ENCODE results near the gene FBRSL1. TPM values are rescaled to one million over a fixed set of nuclear protein-coding genes. Genes with fewer than 3 reads are reported as not detected.
"Not testable (repeated sequence)": the region's sequence is repeated elsewhere in the genome, so short reads cannot be mapped to it uniquely, and the experiment has no call there.

Gene FBRSL1
- polyA plus RNA-seq, 1 donor from 2014 or later = 6.8 TPM

DNA sequence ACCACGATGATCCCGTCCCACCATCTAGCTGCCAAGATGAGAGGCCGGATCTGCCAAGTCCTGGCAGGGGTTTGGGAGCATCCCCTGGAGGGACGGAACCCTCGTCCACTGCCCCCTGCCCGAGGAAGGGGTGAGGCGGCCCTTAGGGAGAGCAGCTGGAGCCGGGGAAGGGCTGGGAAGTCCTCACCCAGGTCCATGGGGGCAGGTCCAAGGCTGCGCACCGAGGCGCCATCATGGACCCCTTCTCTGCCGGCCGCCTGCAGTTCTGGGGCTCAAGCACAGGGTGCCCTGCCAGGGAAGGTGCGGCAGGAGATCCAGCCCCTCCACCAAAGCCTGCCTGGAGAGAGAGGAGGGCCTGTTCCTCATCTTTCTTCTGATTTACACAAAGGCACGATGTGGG lies 17.6 kb upstream of the FBRSL1 start:
- Mint-ChIP-seq H3K36me3 (peaks cover 1% of the 10 kb centered on the region), H3K4me1 (peaks cover 27 to 40% (median 34%) of the 10 kb centered on the region in 3 donors), H3K27ac (peak overlapping the region; percentile 63 to 93 (median 76)), H3K4me3 (peak overlapping the region in 3 of 4 donors; percentile 55 to 93 (median 83)), H3K9me3 (no peaks in the 10 kb centered on the region), H3K27me3 (peaks cover 9% of the 10 kb centered on the region)

DNA sequence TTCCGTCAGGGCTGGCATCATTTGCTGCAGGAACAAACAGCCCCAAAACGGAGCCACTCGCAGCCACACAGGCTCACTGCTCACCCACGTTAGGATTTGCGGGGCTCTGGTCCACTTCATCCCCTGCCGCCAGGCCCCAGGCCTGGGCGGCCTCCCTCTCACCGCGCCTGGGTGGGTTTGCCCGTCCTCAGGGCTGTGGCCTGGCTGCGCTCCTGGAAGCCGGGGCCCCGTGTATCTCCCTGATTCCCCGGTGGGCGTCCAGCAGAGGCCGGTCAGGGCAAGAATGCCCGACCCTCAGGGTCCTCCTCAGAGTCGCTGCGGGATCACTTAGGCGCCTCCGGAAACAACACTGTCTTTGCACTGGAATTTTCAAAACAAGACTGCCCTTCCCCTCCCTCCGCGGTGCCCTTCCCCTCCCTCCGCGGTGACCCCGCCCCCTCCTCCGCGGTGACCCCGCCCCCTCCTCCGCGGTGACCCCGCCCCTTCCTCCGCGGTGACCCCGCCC lies 15.7 kb upstream of the FBRSL1 start:
- no peaks in the 10 kb centered on the region for H3K9me3 Mint-ChIP-seq
- H3K27ac Mint-ChIP-seq = no peak overlapping the region
- H3K4me1 Mint-ChIP-seq = peaks cover 17 to 34% (median 27%) of the 10 kb centered on the region in 3 donors
- H3K27me3 Mint-ChIP-seq = peaks cover 11% of the 10 kb centered on the region
- H3K4me3 Mint-ChIP-seq = peak overlapping the region in 2 of 4 donors; percentile 79 to 82
- no peaks in the 10 kb centered on the region for H3K36me3 Mint-ChIP-seq

DNA sequence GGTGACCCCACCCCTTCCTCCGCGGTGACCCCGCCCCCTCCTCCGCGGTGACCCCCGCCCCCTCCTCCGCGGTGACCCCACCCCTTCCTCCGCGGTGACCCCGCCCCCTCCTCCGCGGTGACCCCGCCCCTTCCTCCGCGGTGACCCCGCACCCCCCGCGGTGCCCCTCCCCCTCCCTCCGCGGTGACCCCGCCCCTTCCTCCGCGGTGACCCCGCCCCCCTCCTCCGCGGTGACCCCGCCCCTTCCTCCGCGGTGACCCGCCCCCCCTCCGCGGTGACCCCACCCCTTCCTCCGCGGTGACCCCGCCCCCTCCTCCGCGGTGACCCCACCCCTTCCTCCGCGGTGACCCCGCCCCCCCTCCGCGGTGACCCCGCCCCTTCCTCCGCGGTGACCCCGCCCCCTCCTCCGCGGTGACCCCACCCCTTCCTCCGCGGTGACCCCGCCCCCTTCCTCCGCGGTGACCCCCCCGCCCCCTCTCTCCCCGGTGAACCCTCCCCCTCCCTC lies 15.1 kb upstream of the FBRSL1 start:
- not testable (repeated sequence) for H3K4me3 Mint-ChIP-seq, H3K9me3 Mint-ChIP-seq, H3K36me3 Mint-ChIP-seq
- Mint-ChIP-seq H3K27me3 (peaks cover 11% of the 10 kb centered on the region), H3K4me1 (peaks cover 11 to 32% (median 25%) of the 10 kb centered on the region in 3 donors), H3K27ac (peak overlapping the region in 1 of 3 donors; percentile 88)

DNA sequence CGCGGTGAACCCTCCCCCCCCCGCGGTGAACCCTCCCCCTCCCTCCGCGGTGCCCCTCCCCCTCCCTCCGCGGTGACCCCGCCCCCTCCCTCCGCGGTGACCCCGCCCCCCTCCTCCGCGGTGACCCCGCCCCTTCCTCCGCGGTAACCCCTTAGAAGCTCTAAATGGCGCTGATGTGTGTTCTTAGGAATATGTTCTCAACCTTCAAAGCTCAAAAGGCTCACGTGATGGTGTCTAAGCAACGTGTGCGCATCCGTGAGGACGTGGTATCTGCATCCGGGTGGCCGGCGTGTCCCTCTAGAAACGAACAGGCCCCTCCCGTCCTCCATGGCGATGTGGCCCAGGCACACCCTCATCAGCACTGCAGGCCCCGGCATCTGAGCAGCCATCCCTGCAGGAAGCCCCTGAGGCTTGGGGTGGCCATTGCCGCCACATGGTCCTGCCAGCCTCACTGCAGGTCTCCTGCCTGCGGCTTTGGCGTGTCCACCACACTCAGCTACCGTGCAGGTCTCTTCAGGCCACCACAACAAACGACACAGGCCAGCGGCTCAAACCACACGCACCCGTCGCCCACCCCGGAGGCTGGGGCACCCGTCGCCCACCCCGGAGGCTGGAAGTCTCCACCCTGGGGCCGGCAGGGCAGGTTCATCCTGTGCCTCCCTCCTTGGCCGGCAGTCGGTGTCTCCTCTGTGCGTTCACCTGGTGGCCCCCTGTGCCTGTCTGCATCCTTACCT lies 14.5 kb upstream of the FBRSL1 start:
- H3K4me3 Mint-ChIP-seq = peak overlapping the region in 2 of 4 donors; percentile 17 to 72

DNA sequence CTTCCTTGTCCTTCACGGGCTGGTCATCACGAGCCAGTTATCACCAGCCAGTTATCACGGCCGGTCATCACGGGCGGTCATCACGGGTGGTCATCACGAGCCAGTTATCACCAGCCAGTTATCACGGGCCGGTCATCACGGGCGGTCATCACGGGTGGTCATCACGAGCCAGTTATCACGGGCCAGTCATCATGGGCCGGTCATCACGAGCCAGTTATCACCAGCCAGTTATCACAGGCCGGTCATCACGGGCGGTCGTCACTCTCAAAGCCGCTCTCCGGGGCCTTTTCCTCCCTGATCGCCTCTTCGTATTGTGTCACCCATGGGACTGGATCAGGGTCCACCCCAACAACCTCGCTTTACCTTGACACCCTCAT lies 13.9 kb upstream of the FBRSL1 start:
- peak overlapping the region in 2 of 4 donors; percentile 72 for H3K4me3 Mint-ChIP-seq
- peak overlapping the region; percentile 72 to 90 (median 88) for H3K27ac Mint-ChIP-seq
- peaks cover 5 to 28% (median 19%) of the 10 kb centered on the region in 3 donors for H3K4me1 Mint-ChIP-seq
- no peaks in the 10 kb centered on the region for H3K36me3 Mint-ChIP-seq
- no peaks in the 10 kb centered on the region for H3K9me3 Mint-ChIP-seq
- H3K27me3 Mint-ChIP-seq = peaks cover 11% of the 10 kb centered on the region

More for the DNA sequence above, 14.5 kb upstream of the FBRSL1 start:
- no peaks in the 10 kb centered on the region for H3K36me3 Mint-ChIP-seq
- no peaks in the 10 kb centered on the region for H3K9me3 Mint-ChIP-seq
- peaks cover 7 to 29% (median 21%) of the 10 kb centered on the region in 3 donors for H3K4me1 Mint-ChIP-seq
- peak overlapping the region; percentile 88 to 90 (median 89) for H3K27ac Mint-ChIP-seq
- H3K27me3 Mint-ChIP-seq = peaks cover 11% of the 10 kb centered on the region

DNA sequence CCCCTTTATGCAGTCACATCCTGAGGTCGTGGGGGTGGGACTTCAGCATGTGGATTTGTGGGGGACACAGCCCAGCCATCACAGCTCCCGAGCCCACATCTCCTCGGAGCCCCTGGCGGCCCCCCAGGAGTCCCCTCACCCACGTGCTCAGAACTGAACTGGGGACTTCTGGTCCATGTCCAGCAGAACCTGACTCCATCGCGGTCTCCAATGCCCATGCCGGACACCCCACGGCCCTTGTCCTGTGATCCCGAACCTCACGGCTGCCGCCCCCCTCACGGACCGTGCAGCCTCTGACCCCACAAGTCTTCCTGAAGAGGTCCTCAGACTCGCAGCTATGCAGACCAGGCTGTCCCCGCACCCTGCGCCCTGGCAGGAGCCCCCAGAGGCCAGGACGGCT lies 13.5 kb upstream of the FBRSL1 start:
- Mint-ChIP-seq H3K27ac (peak overlapping the region in 2 of 3 donors; percentile 88 to 90), H3K27me3 (peaks cover 13% of the 10 kb centered on the region), H3K9me3 (no peaks in the 10 kb centered on the region), H3K36me3 (no peaks in the 10 kb centered on the region), H3K4me1 (peaks cover 3 to 27% (median 17%) of the 10 kb centered on the region in 3 donors), H3K4me3 (peak overlapping the region; percentile 25 to 72 (median 65))

DNA sequence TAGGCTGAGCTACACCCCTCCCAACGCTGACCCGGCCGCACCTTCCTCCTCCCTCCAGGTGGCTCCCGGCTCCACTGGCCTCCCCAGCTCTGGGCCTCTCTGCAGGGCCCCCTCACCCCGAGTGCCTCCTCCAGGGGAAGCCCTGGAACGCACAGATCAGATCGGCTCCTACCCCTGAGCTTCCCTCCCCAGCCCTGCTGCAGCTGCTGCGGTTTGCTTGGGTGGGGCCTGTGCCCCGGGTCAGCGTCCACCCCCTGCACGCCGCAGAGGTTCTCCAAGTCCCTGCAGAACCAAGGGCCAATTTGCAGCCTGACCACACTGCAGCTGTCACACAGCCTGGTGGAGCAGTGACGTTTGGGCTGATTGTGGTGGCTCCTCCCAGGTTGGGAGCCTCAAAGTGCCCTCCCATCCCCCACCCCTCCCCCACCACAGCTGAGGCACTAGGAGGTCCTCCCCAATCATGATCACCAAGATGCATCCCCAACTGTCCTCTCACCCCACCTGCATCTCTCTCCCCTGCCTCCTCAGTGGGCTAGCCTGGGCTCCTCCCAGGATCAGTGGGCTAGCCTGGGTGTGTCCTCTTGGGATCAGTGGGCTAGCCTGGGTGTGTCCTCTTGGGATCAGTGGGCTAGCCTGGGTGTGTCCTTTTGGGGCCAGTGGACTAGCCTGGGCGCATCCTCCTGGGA lies 12.8 kb upstream of the FBRSL1 start:
- peaks cover 16% of the 10 kb centered on the region for H3K27me3 Mint-ChIP-seq
- peaks cover 5 to 29% (median 20%) of the 10 kb centered on the region in 3 donors for H3K4me1 Mint-ChIP-seq
- H3K4me3 Mint-ChIP-seq = peak overlapping the region; percentile 25 to 72 (median 65)
- peak overlapping the region in 2 of 3 donors; percentile 78 to 90 for H3K27ac Mint-ChIP-seq
- no peaks in the 10 kb centered on the region for H3K36me3 Mint-ChIP-seq
- H3K9me3 Mint-ChIP-seq = no peaks in the 10 kb centered on the region

DNA sequence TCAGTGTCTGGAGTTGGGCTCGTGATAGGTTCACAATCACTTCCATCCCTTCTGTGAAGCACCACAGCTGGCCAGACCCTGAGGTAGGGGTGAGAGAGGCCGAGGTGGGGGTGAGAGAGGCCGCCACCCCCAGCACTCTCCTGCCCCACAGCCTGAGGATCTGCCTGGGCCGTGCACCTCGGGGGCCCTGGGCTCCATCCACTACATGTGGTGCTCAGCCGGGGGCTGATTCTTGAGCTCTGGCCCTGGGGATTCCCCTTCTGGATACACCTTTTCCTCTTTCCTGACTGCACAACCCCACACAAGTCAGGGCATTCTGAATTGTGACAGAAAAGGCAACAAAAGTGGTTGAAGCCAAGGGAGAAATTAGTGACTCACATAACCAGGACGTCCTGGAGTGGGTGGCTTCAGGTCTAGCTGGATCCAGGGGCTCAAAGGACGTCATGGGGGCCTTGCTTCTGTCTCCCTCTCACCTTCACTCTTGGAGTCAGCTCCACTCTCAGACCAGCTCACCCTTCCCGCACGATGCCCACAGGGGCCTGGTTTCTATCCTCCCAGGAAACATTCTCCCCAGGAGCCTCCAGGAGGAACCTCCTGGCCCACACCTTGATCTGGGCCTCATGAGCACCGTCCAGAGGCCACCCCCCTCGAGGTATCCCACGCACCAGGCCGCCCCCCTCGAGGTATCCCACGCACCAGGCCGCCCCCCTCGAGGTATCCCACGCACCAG lies 12.1 kb upstream of the FBRSL1 start:
- no peak overlapping the region for H3K4me3 Mint-ChIP-seq

DNA sequence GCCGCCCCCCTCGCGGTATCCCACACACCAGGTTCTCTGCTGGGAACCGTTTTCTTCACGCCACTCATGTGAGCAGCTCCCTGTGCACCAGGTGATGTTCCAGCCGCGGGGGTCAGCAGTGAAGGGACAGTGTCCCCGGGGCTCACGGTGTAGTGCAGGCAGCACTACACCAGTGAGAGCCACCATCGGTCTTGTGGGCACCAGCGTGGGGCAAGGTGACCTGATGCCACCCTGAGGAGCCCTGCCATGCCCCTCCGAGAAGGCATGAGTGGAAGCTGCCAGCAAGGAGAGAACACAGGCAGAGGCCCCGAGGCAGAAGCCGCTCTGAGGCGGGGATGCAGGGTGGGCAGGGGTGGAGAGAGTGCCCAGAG lies 11.5 kb upstream of the FBRSL1 start:
- Mint-ChIP-seq H3K27me3 (peaks cover 16% of the 10 kb centered on the region), H3K36me3 (no peaks in the 10 kb centered on the region), H3K4me3 (peak overlapping the region in 1 of 4 donors; percentile 12), H3K9me3 (no peaks in the 10 kb centered on the region), H3K27ac (peak overlapping the region in 2 of 3 donors; percentile 59 to 78), H3K4me1 (peaks cover 5 to 31% (median 22%) of the 10 kb centered on the region in 3 donors)

More for the DNA sequence above, 12.1 kb upstream of the FBRSL1 start:
- peaks cover 5 to 31% (median 22%) of the 10 kb centered on the region in 3 donors for H3K4me1 Mint-ChIP-seq
- peaks cover 16% of the 10 kb centered on the region for H3K27me3 Mint-ChIP-seq
- no peaks in the 10 kb centered on the region for H3K36me3 Mint-ChIP-seq
- no peaks in the 10 kb centered on the region for H3K9me3 Mint-ChIP-seq
- H3K27ac Mint-ChIP-seq = peak overlapping the region in 1 of 3 donors; percentile 78

DNA sequence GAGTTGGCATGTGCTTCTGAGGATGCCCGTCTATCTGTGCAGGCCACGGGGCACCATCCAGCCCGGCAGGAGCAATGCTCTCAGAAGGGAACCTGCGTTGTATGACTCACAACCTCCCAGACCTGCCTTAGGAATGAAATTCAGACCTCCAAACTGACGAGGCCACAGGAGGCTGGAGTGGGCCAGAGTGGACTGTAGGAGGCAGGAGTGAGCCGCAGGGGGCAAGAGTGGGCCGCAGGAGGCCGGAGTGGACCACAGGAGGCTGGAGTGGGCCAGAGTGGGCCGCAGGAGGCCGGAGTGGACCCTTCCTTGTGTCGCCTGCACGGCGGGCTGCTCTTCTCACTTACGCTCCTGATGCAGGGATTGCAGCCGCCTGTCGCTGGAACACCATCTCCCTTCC lies 11.1 kb upstream of the FBRSL1 start:
- H3K4me1 Mint-ChIP-seq = peaks cover 5 to 31% (median 22%) of the 10 kb centered on the region in 3 donors
- peak overlapping the region in 2 of 3 donors; percentile 59 to 78 for H3K27ac Mint-ChIP-seq

DNA sequence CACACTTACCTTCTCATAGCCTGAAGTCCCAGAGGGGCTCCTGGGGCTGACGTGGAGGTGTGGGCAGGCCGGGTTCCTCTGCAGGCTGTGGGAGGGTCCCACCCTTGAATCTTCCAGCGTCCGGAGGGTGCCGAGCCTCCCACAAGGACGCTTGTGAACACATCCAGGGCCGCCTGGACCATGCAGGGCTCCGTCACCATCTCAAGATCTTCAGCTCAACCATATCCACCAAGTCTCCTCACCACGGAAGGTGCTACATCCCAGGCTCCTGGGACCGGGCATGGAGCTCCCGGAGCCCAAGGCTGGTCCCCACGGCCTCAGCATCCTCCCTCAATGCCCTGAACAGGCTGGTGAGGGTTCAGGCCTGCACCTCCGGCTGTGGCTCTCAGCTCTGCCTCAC lies 10.7 kb upstream of the FBRSL1 start:
- H3K27ac Mint-ChIP-seq = peak overlapping the region in 2 of 3 donors; percentile 59 to 78
- peak overlapping the region in 2 of 4 donors; percentile 21 to 23 for H3K4me3 Mint-ChIP-seq
- peaks cover 16% of the 10 kb centered on the region for H3K27me3 Mint-ChIP-seq
- H3K4me1 Mint-ChIP-seq = peaks cover 5 to 31% (median 22%) of the 10 kb centered on the region in 3 donors
- H3K9me3 Mint-ChIP-seq = no peaks in the 10 kb centered on the region
- H3K36me3 Mint-ChIP-seq = no peaks in the 10 kb centered on the region

More for the DNA sequence above, 11.1 kb upstream of the FBRSL1 start:
- H3K9me3 Mint-ChIP-seq = no peaks in the 10 kb centered on the region
- peak overlapping the region in 1 of 4 donors; percentile 23 for H3K4me3 Mint-ChIP-seq
- no peaks in the 10 kb centered on the region for H3K36me3 Mint-ChIP-seq
- peaks cover 16% of the 10 kb centered on the region for H3K27me3 Mint-ChIP-seq

DNA sequence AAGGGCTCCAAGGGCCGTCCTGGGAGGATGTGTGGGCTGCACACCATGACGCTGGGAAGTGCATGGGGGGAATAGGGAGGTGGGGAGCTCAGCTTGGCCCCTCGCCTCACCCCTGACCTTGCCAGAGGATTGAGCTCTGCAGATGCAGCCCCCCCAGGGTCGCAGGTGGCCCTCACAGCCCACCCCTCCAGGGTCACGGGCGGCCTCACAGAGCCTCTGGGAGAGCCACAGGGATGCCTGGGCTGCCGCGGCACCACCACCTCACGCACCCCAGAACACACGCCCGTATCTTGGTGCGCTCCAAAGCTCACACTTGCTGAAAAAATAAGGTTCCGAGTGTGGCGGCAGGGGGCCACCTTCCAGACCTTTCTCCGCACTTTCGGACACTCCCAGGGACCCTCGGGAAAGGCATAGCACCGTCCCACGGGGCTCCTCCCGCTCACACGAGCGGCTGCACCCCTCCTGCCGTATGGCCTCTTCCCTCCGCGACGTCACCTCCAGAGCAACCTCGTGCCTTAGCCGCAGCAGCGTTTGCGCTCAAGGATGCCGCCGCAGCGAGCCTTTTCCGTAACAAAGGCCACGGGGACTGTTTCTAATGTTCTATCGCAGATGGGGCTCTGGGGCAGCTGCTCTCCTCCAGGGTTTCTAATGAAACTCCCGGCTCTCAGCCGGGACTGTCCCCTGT lies 9.9 kb upstream of the FBRSL1 start:
- H3K27ac Mint-ChIP-seq = peak overlapping the region in 1 of 3 donors; percentile 78
- no peaks in the 10 kb centered on the region for H3K9me3 Mint-ChIP-seq
- no peak overlapping the region for H3K4me3 Mint-ChIP-seq
- H3K4me1 Mint-ChIP-seq = peaks cover 5 to 31% (median 22%) of the 10 kb centered on the region in 3 donors
- H3K27me3 Mint-ChIP-seq = peaks cover 16% of the 10 kb centered on the region
- H3K36me3 Mint-ChIP-seq = no peaks in the 10 kb centered on the region

DNA sequence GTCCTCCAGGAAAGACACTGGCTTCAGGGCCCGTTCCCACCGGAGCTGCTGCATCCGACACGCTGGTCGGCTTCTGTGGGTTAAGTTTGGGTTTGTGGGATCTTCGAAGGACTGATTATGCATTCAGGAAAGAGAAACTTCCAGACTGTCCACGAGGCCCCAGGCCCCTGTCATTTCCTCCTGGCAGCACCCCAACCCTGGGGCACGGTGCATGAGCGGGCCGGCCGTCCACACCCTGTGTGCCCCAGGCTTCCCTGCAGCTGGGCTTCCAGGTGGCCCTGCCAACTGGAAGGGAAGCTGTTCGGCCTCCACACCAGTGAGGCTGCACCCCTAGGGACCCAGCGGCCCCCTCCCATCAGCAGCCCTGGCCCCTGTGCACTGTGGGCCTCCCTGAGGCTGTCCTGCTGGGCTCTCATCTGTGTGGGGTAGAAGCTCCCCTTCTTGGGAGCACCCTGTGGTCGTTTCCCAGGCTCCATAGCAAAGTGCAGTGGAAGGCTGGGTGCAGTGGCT lies 9.3 kb upstream of the FBRSL1 start:
- Mint-ChIP-seq H3K27ac (peak overlapping the region in 1 of 3 donors; percentile 81), H3K4me1 (peaks cover 6 to 31% (median 22%) of the 10 kb centered on the region in 3 donors), H3K9me3 (no peaks in the 10 kb centered on the region), H3K27me3 (peaks cover 16% of the 10 kb centered on the region), H3K4me3 (no peak overlapping the region), H3K36me3 (no peaks in the 10 kb centered on the region)

DNA sequence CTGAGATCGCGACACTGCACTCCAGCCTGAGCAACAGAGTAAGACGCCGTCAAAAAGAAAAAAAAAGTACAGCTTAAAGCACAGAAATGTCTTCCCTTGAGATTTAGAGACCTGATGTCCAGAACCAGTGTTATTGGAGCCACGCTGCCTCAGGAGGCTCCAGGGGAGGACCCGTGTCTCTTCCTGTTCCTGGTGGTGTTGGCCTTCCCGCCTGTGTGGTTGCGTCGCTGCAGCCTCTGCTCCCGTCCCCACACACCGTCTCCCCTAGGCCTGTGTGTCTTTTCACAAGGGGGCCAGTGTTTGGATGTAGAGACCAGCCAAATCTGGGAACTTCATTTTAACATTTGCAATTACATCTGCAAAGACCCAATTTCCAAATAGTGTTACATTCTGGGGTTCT lies 8.6 kb upstream of the FBRSL1 start:
- peaks cover 14% of the 10 kb centered on the region for H3K27me3 Mint-ChIP-seq
- peak overlapping the region; percentile 69 to 83 (median 81) for H3K27ac Mint-ChIP-seq
- H3K4me3 Mint-ChIP-seq = peak overlapping the region in 3 of 4 donors; percentile 57 to 72 (median 61)
- no peaks in the 10 kb centered on the region for H3K9me3 Mint-ChIP-seq
- peaks cover 9 to 27% (median 22%) of the 10 kb centered on the region in 3 donors for H3K4me1 Mint-ChIP-seq
- H3K36me3 Mint-ChIP-seq = no peaks in the 10 kb centered on the region
